HepG2 (cell line): ENCODE results near the gene BACH2. TPM values are rescaled to one million over a fixed set of nuclear protein-coding genes. Genes with fewer than 3 reads are reported as not detected.

ENCODE experiments used
- ATAC-seq: fragments of 200-7000 bp; cut with Tn5 transposase; 3 replicates; pipeline ENCODE4 v1.9.1; 2020; ENCODE audit warnings: mild to moderate bottlenecking, moderate library complexity
- BruUV-seq: library from RNA; stranded (reverse); fragments of 400-500 nt; replicated peaks from 2 replicates; lab custom pipeline; 2021; lab: Mats Ljungman, UMichigan
- CTCF ChIA-PET: fragments of 300-600 bp; formaldehyde crosslinking; extraction: SDS; loops from one replicate; lab custom pipeline; 2021; ENCODE audit warnings: low total read pairs, inconsistent platforms, low intra/inter-chr PET ratio; lab: Yijun Ruan, JAX
- POLR2A ChIA-PET: fragments of 350-600 bp; sonication (Branson Sonifier 250); formaldehyde crosslinking; loops from one replicate; lab custom pipeline; 2020; ENCODE audit warnings: antibody characterized with exemption, inconsistent platforms; lab: Yijun Ruan, JAX
- DNase-seq: peaks from one replicate; pipeline ENCODE4 v3.0.0-alpha.2; 2015; ENCODE audit warnings: low spot score
- FAIRE-seq: peaks from 3 replicates; lab custom pipeline; 2011; peaks lifted over from hg19 to GRCh38; lab: Jason Lieb, UNC
- H2AFZ ChIP-seq: one replicate; pipeline ENCODE4 v1.6.1; 2011; ENCODE audit warnings: low read length, inconsistent platforms
- H3K27ac ChIP-seq: fragments of 300-600 bp; 3 replicates; pipeline ENCODE4 v1.8.0; 2011; ENCODE audit warnings: mixed run types, mild to moderate bottlenecking, mixed read lengths, low read length, inconsistent platforms; ENCODE audit not compliant: insufficient read depth; ENCODE audit errors: extremely low read length
- H3K27me3 ChIP-seq, 2 experiments: fragments of 200-600 bp in 1 of 2; 2 replicates in 1 of 2; 3 replicates in 1 of 2; pipeline versions ENCODE4 v1.6.0 to v1.8.0; 2011; ENCODE audit warnings: low read length in 2 of 2, mild to moderate bottlenecking in 2 of 2, moderate library complexity in 2 of 2, inconsistent platforms in 1 of 2; ENCODE audit not compliant: insufficient read depth in 2 of 2, control insufficient read depth in 1 of 2
- H3K36me3 ChIP-seq, 2 experiments: fragments of 200-600 bp in 1 of 2; replicated peaks in 1 of 2; 2 replicates in 1 of 2; 3 replicates in 1 of 2; pipeline versions ENCODE4 v1.5.1 to v1.8.0; 2011; ENCODE audit warnings: low read length in 2 of 2, inconsistent platforms in 1 of 2; ENCODE audit not compliant: insufficient read depth in 2 of 2, control insufficient read depth in 1 of 2
- H3K4me1 ChIP-seq: 2 replicates; pipeline ENCODE4 v1.5.1; 2012; ENCODE audit warnings: low read length, inconsistent platforms; ENCODE audit not compliant: insufficient read depth
- H3K4me2 ChIP-seq: 2 replicates; pipeline ENCODE4 v1.6.0; 2011; ENCODE audit warnings: low read depth, low read length, inconsistent platforms
- H3K4me3 ChIP-seq, 3 experiments: fragments of 200-600 bp in 1 of 3; sonication (generic), shearing (Covaris generic) in 1 of 3; replicated peaks in 1 of 3; 2 replicates each; pipeline ENCODE4 v1.5.1; 2011 to 2016; ENCODE audit warnings: low read length in 3 of 3, inconsistent platforms in 2 of 3, low read depth in 2 of 3, mild to moderate bottlenecking in 2 of 3, control low read depth in 1 of 3, mixed read lengths in 1 of 3; ENCODE audit not compliant: insufficient read depth in 1 of 3
- H3K79me2 ChIP-seq: one replicate; pipeline ENCODE4 v1.6.1; 2011; ENCODE audit warnings: low read length, inconsistent platforms; ENCODE audit not compliant: insufficient read depth
- H3K9ac ChIP-seq: 2 replicates; pipeline ENCODE4 v1.6.0; 2011; ENCODE audit warnings: mild to moderate bottlenecking, low read depth, low read length, inconsistent platforms; ENCODE audit not compliant: insufficient read depth
- H3K9me3 ChIP-seq: 2 replicates; pipeline ENCODE4 v1.5.1; 2012; ENCODE audit warnings: mild to moderate bottlenecking, low read length
- H4K20me1 ChIP-seq: 2 replicates; pipeline ENCODE4 v1.6.0; 2011; ENCODE audit warnings: inconsistent platforms, mild to moderate bottlenecking, low read length, moderate library complexity; ENCODE audit not compliant: insufficient read depth
- CBX5 ChIP-seq: sonication (generic); formaldehyde crosslinking; IDR thresholded peaks from 2 replicates; pipeline ENCODE4 v1.4.0; 2020; ENCODE audit warnings: missing genetic modification reagents, borderline replicate concordance
- HIVEP1 ChIP-seq: sonication (generic); formaldehyde crosslinking; IDR thresholded peaks from 2 replicates; pipeline ENCODE4 v1.4.0; 2020; ENCODE audit warnings: mild to moderate bottlenecking, missing genetic modification reagents
- KAT8 ChIP-seq: IDR thresholded peaks from 2 replicates; pipeline ENCODE4 v1.6.1; 2016; ENCODE audit warnings: missing genetic modification reagents, missing compliant biosample characterization
- SRSF1 ChIP-seq: fragments of 200-400 bp; formaldehyde crosslinking; optimal IDR thresholded peaks from 2 replicates; pipeline ENCODE3; 2017; ENCODE audit warnings: mild to moderate bottlenecking, low read depth, low read length, moderate library complexity
- WGBS: methylation state at CpG from one replicate; pipeline ENCODE4 v1.1.6; 2017; ENCODE audit warnings: low lambda C conversion rate; 5-methylcytosine and 5-hydroxymethylcytosine counted together
- in situ Hi-C: cut with HindIII; loops from 2 replicates; pipeline ENCODE4 v1.10.0; 2017; ENCODE audit warnings: low pct_unique_long_range_greater_than_20kb; ENCODE audit not compliant: extremely low pct_ligation_motif_present
- intact Hi-C: fragments of 100-400 bp; cut with micrococcal nuclease; formaldehyde crosslinking; loops from one replicate; pipeline ENCODE4 v1.10.0; 2022; ENCODE audit not compliant: unreplicated experiment
- polyA plus RNA-seq, 8 experiments: library from polyadenylated mRNA; depleted of rRNA in 3 of 8; stranded (reverse) in 7 of 8; unstranded in 1 of 8; fragments of >200 nt; fragmentation: Illumina TruSeq in 4 of 8; extraction: Trizol in 4 of 8; gene quantifications; 2 replicates each; pipeline versions ENCODE4 v1.2.1 to v1.2.3, GENCODE V29; 2011 to 2016; ENCODE audit warnings: low read depth in 4 of 8, missing spikeins in 1 of 8, mixed read lengths in 1 of 8; ENCODE audit not compliant: insufficient read depth in 1 of 8
- total RNA-seq, 5 experiments: library from RNA; depleted of rRNA; stranded (reverse); fragments of >200 nt; fragmentation: Illumina TruSeq; extraction: Trizol; gene quantifications; 2 replicates each; pipeline ENCODE4 v1.2.3, GENCODE V29; 2016; ENCODE audit warnings: low read depth in 1 of 5
- TF ChIP-seq, protein P1 (sequence below), 2 experiments: sonication (generic) in 1 of 2; formaldehyde crosslinking in 1 of 2; IDR thresholded peaks; 2 replicates each; pipeline versions ENCODE4 v1.4.0 to v1.6.1; 2016 to 2020; ENCODE audit warnings: borderline replicate concordance in 1 of 2, low read depth in 1 of 2, mild to moderate bottlenecking in 1 of 2, missing genetic modification reagents in 1 of 2

Gene BACH2
- total and polyA plus RNA-seq, 2 of the 13 experiments (the other 11 are each of a cell fraction or from before 2014, with no cell fraction given) = 0.01 TPM; not detected in 1

DNA sequence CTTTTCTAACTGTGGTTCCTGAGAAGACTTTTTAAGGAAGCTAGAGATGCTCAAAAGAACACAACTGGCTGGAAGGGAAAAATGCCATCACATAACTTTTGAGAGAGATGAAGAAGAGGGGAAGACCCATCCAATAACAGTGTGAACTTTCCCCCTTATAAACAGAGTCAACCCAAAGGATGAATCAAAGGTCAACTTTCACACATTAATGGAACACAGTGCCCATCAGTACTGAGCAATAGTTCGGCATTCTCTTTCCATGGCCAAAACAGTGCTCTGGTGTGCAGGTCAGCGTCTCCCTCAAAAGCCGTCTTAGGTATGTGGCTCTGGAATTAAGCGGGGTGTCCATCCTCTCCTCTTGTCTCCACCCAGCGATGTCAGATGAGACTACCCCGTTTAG lies 272.0 kb downstream of the BACH2 start:
- intact Hi-C loops (no loop called here), in situ Hi-C loops (no loop called here)
- no peaks in the 10 kb centered on the region for H3K4me1 ChIP-seq
- no peaks in the 10 kb centered on the region for H3K79me2 ChIP-seq
- H3K4me3 ChIP-seq = no peak overlapping the region
- no TSS peak for BruUV-seq
- H4K20me1 ChIP-seq = no peaks in the 10 kb centered on the region
- H2AFZ ChIP-seq = no peak overlapping the region
- TF ChIP-seq SRSF1 = no peak
- TF ChIP-seq, protein P1, sequence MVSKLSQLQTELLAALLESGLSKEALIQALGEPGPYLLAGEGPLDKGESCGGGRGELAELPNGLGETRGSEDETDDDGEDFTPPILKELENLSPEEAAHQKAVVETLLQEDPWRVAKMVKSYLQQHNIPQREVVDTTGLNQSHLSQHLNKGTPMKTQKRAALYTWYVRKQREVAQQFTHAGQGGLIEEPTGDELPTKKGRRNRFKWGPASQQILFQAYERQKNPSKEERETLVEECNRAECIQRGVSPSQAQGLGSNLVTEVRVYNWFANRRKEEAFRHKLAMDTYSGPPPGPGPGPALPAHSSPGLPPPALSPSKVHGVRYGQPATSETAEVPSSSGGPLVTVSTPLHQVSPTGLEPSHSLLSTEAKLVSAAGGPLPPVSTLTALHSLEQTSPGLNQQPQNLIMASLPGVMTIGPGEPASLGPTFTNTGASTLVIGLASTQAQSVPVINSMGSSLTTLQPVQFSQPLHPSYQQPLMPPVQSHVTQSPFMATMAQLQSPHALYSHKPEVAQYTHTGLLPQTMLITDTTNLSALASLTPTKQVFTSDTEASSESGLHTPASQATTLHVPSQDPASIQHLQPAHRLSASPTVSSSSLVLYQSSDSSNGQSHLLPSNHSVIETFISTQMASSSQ (IDR thresholded peaks at IDR 0.05; ENCODE audit: low read depth) = no peak
- TF ChIP-seq, protein P1 (CRISPR knock-in tag; IDR thresholded peaks at IDR 0.05; ENCODE audit: borderline replicate concordance) = no peak
- TF ChIP-seq HIVEP1 (CRISPR knock-in tag) = no peak
- no peak for TF ChIP-seq CBX5 (CRISPR knock-in tag)
- no peak for TF ChIP-seq KAT8 (CRISPR knock-in tag)
- H3K9ac ChIP-seq = no peak overlapping the region
- H3K27me3 ChIP-seq = peaks cover 1 to 27% of the 10 kb centered on the region in 2 experiments; a peak in 3 of 5 replicates
- no peak for DNase-seq
- H3K9me3 ChIP-seq = no peaks in the 10 kb centered on the region
- H3K27ac ChIP-seq = no peak overlapping the region
- H3K4me2 ChIP-seq = no peak overlapping the region
- no peaks in the 10 kb centered on the region for H3K36me3 ChIP-seq
- WGBS = 30% methylated on average over 5 of the region's 6 CpGs
- POLR2A ChIA-PET = no interaction called here
- no peak for FAIRE-seq
- no peak for ATAC-seq
- CTCF ChIA-PET = no interaction called here
